Measurements from ENCODE around the gene CLDN19. TPM values are rescaled to one million over a fixed set of nuclear protein-coding genes. Genes with fewer than 3 reads are reported as not detected.
"Not testable (repeated sequence)": the region's sequence is repeated elsewhere in the genome, so short reads cannot be mapped to it uniquely, and the experiment has no call there.

CLDN19 gene
- total RNA-seq, 1 donor from 2014 or later = not detected

DNA sequence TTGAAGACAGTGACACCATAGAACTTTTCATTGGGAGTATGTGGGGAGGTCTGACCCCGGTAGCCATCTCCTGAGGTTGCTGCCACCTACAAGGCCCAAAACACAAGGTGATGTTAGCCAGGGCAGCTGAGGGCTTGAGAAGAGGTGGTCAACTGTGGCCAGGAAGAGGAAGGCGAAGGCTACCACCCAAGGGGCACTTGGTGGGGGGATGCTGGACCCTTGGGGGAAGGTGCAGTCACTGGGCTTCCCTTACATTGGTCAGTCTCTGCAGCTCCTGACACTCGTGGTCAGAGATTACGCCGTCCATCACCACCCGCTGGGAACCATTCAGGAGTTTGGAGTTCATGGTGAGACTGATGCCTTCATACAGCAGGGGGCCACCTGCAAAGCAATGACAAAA lies 12.2 kb upstream of the CLDN19 start:
- Mint-ChIP-seq H3K36me3 (ENCODE audit: low read depth) (peaks cover 75% of the 10 kb centered on the region), H3K4me1 (no peaks in the 10 kb centered on the region), H3K9me3 (peaks cover 5% of the 10 kb centered on the region), H3K27ac (no peak overlapping the region), H3K27me3 (no peaks in the 10 kb centered on the region), H3K4me3 (no peak overlapping the region)
- no peak for DNase-seq
- intact Hi-C loops (cut with micrococcal nuclease) = no loop called here

DNA sequence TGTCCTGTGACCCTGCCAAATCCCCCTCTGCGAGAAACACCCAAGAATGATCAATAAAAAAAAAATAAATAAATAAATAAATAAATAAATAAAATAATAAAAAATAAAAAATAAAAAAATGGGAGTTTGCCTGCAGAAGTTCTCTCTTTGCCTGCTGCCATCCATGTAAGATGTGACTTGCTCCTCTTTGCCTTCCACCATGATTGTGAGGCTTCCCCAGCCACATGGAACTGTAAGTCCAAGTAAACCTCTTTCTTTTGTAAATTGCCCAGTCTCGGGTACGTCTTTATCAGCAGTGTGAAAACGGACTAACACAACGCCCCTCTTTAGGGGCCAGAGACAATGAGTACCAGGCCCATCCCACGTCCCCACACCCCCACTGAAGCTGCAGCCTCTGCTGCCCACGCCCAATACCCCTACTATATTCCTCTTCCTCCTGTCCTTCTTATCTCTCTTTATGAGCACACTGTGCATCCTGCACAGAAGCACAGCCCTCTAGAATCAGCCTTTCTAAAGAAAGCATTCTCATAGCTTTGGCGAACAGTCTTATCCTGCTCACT lies 11.6 kb upstream of the CLDN19 start:
- DNase-seq; H3K27ac Mint-ChIP-seq; H3K9me3 Mint-ChIP-seq; H3K4me3 Mint-ChIP-seq; intact Hi-C loops (cut with micrococcal nuclease); H3K27me3 Mint-ChIP-seq; H3K4me1 Mint-ChIP-seq: not testable (repeated sequence)
- peaks cover 77% of the 10 kb centered on the region for H3K36me3 Mint-ChIP-seq (ENCODE audit: low read depth)

GRCh38 chr1:42750041-42750440 lies 10.0 kb upstream of the CLDN19 start:
- H3K36me3 Mint-ChIP-seq (ENCODE audit: low read depth) = peaks cover 67% of the 10 kb centered on the region
- DNase-seq = no peak

GRCh38 chr1:42748461-42749410 lies 8.7 kb upstream of the CLDN19 start:
- intact Hi-C loops (cut with micrococcal nuclease) = no loop called here
- peaks cover 5% of the 10 kb centered on the region for H3K9me3 Mint-ChIP-seq
- no peaks in the 10 kb centered on the region for H3K4me1 Mint-ChIP-seq
- H3K27ac Mint-ChIP-seq = no peak overlapping the region
- DNase-seq = no peak
- peaks cover 57% of the 10 kb centered on the region for H3K36me3 Mint-ChIP-seq (ENCODE audit: low read depth)
- H3K4me3 Mint-ChIP-seq = no peak overlapping the region
- no peaks in the 10 kb centered on the region for H3K27me3 Mint-ChIP-seq

More at GRCh38 chr1:42750041-42750440, 10.0 kb upstream of the CLDN19 start:
- no peaks in the 10 kb centered on the region for H3K4me1 Mint-ChIP-seq
- H3K27me3 Mint-ChIP-seq = no peaks in the 10 kb centered on the region
- intact Hi-C loops (cut with micrococcal nuclease) = no loop called here
- H3K4me3 Mint-ChIP-seq = no peak overlapping the region
- peaks cover 5% of the 10 kb centered on the region for H3K9me3 Mint-ChIP-seq
- no peak overlapping the region for H3K27ac Mint-ChIP-seq

DNA sequence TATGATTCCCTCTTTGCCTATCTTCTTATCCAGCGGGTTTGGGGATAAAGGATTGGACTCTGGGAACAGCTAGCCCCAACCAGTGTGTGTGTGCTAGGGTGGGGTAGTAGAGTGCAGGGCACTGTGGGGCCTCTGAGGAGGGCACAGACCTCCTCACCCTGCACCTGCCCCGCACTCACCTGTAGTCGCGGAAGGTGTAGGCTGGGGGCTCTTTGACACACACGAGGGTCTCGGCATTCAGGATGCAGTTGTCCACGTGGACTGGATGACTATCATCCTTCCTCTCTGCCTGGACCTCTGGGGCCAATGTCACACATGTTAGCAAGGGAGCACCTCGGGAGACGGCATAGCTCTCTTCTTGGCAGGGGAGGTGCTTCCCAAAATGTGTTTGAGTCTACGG lies 8.0 kb upstream of the CLDN19 start:
- peaks cover 51% of the 10 kb centered on the region for H3K36me3 Mint-ChIP-seq (ENCODE audit: low read depth)
- no peak for DNase-seq
- intact Hi-C loops (cut with micrococcal nuclease) = no loop called here

GRCh38 chr1:42747125-42747524 lies 7.1 kb upstream of the CLDN19 start:
- peak; percentile 80 for DNase-seq
- Mint-ChIP-seq H3K27me3 (no peaks in the 10 kb centered on the region), H3K4me3 (no peak overlapping the region), H3K9me3 (peaks cover 5% of the 10 kb centered on the region), H3K27ac (no peak overlapping the region), H3K4me1 (no peaks in the 10 kb centered on the region), H3K36me3 (ENCODE audit: low read depth) (peaks cover 45% of the 10 kb centered on the region)
- intact Hi-C loops (cut with micrococcal nuclease) = loop anchor here (1.0 kb wide), 1 partner anchor 169 kb away; no protein-coding TSS in a partner anchor

More for the DNA sequence above, 8.0 kb upstream of the CLDN19 start:
- H3K4me3 Mint-ChIP-seq = no peak overlapping the region
- H3K4me1 Mint-ChIP-seq = no peaks in the 10 kb centered on the region
- peaks cover 5% of the 10 kb centered on the region for H3K9me3 Mint-ChIP-seq
- no peaks in the 10 kb centered on the region for H3K27me3 Mint-ChIP-seq
- H3K27ac Mint-ChIP-seq = no peak overlapping the region

GRCh38 chr1:42746436-42747105 lies 6.5 kb upstream of the CLDN19 start:
- no peak for DNase-seq
- Mint-ChIP-seq H3K27me3 (no peaks in the 10 kb centered on the region), H3K4me3 (no peak overlapping the region), H3K27ac (no peak overlapping the region), H3K36me3 (ENCODE audit: low read depth) (peaks cover 39% of the 10 kb centered on the region), H3K4me1 (no peaks in the 10 kb centered on the region), H3K9me3 (peaks cover under 1% of the 10 kb centered on the region)
- intact Hi-C loops (cut with micrococcal nuclease) = loop anchor here (1.0 kb wide), 1 partner anchor 168 kb away; no protein-coding TSS in a partner anchor

GRCh38 chr1:42745851-42746250 lies 5.8 kb upstream of the CLDN19 start:
- DNase-seq = no peak

GRCh38 chr1:42744148-42744413 lies 4.0 kb upstream of the CLDN19 start:
- H3K4me1 Mint-ChIP-seq = no peaks in the 10 kb centered on the region
- no peak overlapping the region for H3K27ac Mint-ChIP-seq
- H3K4me3 Mint-ChIP-seq = no peak overlapping the region
- intact Hi-C loops (cut with micrococcal nuclease) = no loop called here
- no peak for DNase-seq
- H3K36me3 Mint-ChIP-seq (ENCODE audit: low read depth) = peaks cover 24% of the 10 kb centered on the region
- H3K27me3 Mint-ChIP-seq = no peaks in the 10 kb centered on the region
- H3K9me3 Mint-ChIP-seq = no peaks in the 10 kb centered on the region

More at GRCh38 chr1:42745851-42746250, 5.8 kb upstream of the CLDN19 start:
- Mint-ChIP-seq H3K4me1 (no peaks in the 10 kb centered on the region), H3K27me3 (no peaks in the 10 kb centered on the region), H3K4me3 (no peak overlapping the region), H3K36me3 (ENCODE audit: low read depth) (peaks cover 38% of the 10 kb centered on the region), H3K9me3 (no peaks in the 10 kb centered on the region), H3K27ac (no peak overlapping the region)
- intact Hi-C loops (cut with micrococcal nuclease) = no loop called here

- Mint-ChIP-seq H3K27me3 (no peaks in the 10 kb centered on the region), H3K9me3 (no peaks in the 10 kb centered on the region), H3K4me1 (no peaks in the 10 kb centered on the region), H3K36me3 (ENCODE audit: low read depth) (peaks cover 19% of the 10 kb centered on the region), H3K4me3 (no peak overlapping the region), H3K27ac (no peak overlapping the region)
- intact Hi-C loops (cut with micrococcal nuclease) = no loop called here
- no peak for DNase-seq
These were observed 3.5 kb upstream of the CLDN19 start for GRCh38 chr1:42743317-42744147.

DNA sequence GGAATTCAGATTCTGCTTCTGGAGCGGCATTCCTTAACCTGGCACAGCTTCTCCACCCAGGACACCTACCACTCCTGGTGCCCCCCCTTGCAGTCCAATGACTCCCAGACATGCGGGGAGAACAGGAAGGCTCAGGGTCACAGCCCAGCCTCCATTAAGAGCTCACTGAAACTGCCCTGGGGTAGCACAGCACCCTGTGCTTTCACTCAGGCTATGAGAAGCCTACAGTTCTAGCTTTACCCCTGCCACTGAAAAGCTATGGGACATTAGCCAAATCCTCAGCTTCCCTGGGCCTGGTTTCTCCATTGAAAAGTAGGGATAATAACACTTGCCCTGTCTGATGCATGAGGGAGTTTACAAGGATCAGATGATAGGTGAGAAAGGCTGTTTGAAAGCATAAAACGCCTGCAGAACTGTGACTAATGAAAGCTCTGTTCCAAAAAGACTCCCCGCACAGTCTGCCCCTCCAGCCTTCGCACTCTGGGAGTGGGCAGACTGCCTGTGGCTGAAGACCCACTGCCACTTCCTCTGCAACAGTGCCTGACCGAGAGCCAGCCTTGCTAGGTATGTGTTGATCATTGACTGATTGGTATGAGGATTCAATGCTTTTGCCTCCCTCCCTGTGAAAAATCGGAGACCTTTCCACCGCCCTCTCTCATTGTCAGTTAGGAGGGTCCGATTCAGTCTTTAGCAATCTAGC lies 2.7 kb upstream of the CLDN19 start:
- intact Hi-C loops (cut with micrococcal nuclease) = no loop called here
- H3K27ac Mint-ChIP-seq = no peak overlapping the region
- no peaks in the 10 kb centered on the region for H3K9me3 Mint-ChIP-seq
- DNase-seq = no peak
- H3K36me3 Mint-ChIP-seq (ENCODE audit: low read depth) = peaks cover 11% of the 10 kb centered on the region
- H3K27me3 Mint-ChIP-seq = no peaks in the 10 kb centered on the region
- H3K4me3 Mint-ChIP-seq = no peak overlapping the region
- no peaks in the 10 kb centered on the region for H3K4me1 Mint-ChIP-seq

DNA sequence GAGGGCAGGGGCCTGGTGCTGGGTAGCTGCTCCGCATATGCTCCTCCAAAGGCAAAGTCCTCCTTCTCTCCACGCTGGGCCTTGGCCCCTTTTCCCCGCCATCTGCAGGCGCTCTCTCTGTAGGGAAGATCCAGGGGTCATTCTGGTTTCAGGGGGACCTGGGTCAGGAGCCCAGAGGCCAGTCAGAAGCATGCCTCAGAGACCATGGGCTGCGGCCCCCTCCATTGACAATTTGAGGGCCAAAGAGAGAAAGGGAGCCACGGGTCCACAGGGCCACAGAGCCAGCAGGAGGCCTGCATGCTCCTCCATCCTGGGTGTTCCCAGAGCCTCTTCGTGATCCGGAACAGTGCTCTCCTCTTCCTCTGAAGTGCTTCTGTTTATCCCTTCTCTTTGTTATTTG lies 2.1 kb upstream of the CLDN19 start:
- H3K9me3 Mint-ChIP-seq = no peaks in the 10 kb centered on the region
- H3K4me1 Mint-ChIP-seq = peaks cover 2% of the 10 kb centered on the region
- H3K27me3 Mint-ChIP-seq = no peaks in the 10 kb centered on the region
- no peak overlapping the region for H3K4me3 Mint-ChIP-seq
- intact Hi-C loops (cut with micrococcal nuclease) = no loop called here
- peaks cover 10% of the 10 kb centered on the region for H3K36me3 Mint-ChIP-seq (ENCODE audit: low read depth)
- no peak overlapping the region for H3K27ac Mint-ChIP-seq
- no peak for DNase-seq

GRCh38 chr1:42741706-42742105 lies 1.7 kb upstream of the CLDN19 start:
- Mint-ChIP-seq H3K4me1 (peaks cover 7% of the 10 kb centered on the region), H3K36me3 (ENCODE audit: low read depth) (peaks cover 6% of the 10 kb centered on the region), H3K27ac (no peak overlapping the region), H3K9me3 (no peaks in the 10 kb centered on the region), H3K4me3 (no peak overlapping the region), H3K27me3 (no peaks in the 10 kb centered on the region)
- DNase-seq = no peak
- intact Hi-C loops (cut with micrococcal nuclease) = no loop called here
